ENCODE measurements around the gene OR52B6.

- TF ChIP-seq EZH2 (IDR thresholded peaks at IDR 0.05; ENCODE audit: low read depth) (no peak), CTCF (conservative IDR thresholded peaks at IDR 0.05) (no peak)
These were observed at the start of gene OR52B6 for GRCh38 chr11:5580577-5580976.

Data from PC-9 (cell line).